ENCODE measurements around the gene CADM4. TPM values are rescaled to one million over a fixed set of nuclear protein-coding genes. Genes with fewer than 3 reads are reported as not detected.

Gene CADM4
- total RNA-seq, 2 donors from 2014 or later, result 0.22 to 0.61 TPM

DNA sequence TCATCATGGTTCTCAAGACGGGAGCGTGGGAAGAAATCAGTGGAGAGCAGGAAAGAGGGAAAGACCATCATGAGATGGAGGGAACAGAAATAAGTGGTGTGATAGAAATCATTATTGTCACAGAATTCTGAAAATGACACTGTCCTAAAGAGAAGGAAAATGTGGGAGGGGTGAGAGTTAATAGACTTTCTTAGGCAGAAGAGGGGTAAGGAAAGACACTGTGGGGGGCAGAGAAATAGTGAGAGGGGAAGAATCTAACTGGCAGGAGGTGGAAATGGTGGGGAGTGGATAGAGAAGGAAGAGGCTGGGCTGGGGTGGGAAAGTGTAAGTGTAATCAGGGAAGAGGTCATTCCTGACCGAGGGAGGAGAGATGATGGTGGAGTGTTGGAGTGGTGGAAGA, 60.9 kb downstream of the CADM4 start:
- no peaks in the 10 kb centered on the region for H3K27me3 Mint-ChIP-seq
- no peaks in the 10 kb centered on the region for H3K9me3 Mint-ChIP-seq
- peak overlapping the region; percentile 74 for H3K4me3 Mint-ChIP-seq
- peaks cover 5% of the 10 kb centered on the region for H3K36me3 Mint-ChIP-seq (ENCODE audit: low read depth)
- no peak for ATAC-seq (replicated peaks)
- no peak overlapping the region for H3K27ac Mint-ChIP-seq
- H3K4me1 Mint-ChIP-seq, result peaks cover 5% of the 10 kb centered on the region

GRCh38 chr19:43575955-43576878, 63.4 kb downstream of the CADM4 start:
- peaks cover 6% of the 10 kb centered on the region for H3K4me1 Mint-ChIP-seq
- H3K27me3 Mint-ChIP-seq, result no peaks in the 10 kb centered on the region
- peak overlapping the region; percentile 99 for H3K27ac Mint-ChIP-seq
- no peaks in the 10 kb centered on the region for H3K9me3 Mint-ChIP-seq
- H3K36me3 Mint-ChIP-seq (ENCODE audit: low read depth), result peaks cover 5% of the 10 kb centered on the region
- peak overlapping the region; percentile 99 for H3K4me3 Mint-ChIP-seq
- ATAC-seq (replicated peaks), result peak; percentile 1

DNA sequence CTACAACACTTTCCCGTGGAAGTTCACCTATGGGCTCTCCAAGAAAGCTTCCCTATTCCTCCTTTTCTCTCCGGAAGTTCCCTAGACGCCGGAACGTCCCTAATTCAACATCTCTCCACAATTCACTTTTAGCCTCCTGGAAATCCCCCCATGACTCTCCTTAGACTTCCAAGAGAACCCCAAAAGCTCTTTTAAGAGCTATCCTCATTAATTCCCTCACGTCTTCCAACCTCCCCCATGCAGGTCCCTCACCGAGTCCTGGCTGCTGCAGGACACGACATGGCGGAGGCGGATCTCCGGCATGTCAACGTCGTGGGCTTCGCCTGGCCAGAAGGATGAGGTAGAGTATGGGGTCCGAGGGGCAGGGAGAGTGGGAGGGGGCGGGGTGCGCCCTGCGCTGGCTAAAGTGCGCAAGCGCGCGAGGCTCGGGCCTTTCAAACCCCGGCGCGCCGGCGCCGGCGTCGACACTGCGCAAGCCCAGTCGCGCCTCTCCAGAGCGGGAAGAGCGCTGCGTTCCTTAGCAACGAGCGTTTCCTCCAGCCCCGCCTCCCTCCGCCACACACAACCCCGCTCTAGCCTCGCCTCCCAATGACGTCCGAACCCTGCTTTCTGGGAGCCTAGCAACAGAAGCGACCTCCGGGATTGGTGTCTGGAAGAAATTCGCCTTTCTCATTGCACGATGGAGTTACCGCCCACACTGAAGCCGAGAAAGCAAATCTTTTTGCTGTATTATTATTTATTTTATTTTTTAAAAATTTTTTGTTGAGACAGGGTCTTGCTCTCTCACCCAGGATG, 64.3 kb downstream of the CADM4 start, which contains the start of the genes PINLYP and XRCC1:
TSS of gene PINLYP (plus strand) at position 646 of the 795 bp plus-strand sequence. CDS start 1,391 bp downstream, outside the sequence.
TSS of gene XRCC1 (minus strand) at position 372 of the 795 bp plus-strand sequence. CDS start at position 303, 69 bp downstream.
- Mint-ChIP-seq H3K27ac (peak within 1 kb of the TSS; percentile 99), H3K4me1 (peaks cover 11% of the 10 kb centered on the region), H3K9me3 (no peaks in the 10 kb centered on the region), H3K36me3 (ENCODE audit: low read depth) (peaks cover 5% of the 10 kb centered on the region), H3K4me3 (peak within 1 kb of the TSS; percentile 99), H3K27me3 (no peaks in the 10 kb centered on the region)
- ATAC-seq (replicated peaks), result peak; percentile 100

DNA sequence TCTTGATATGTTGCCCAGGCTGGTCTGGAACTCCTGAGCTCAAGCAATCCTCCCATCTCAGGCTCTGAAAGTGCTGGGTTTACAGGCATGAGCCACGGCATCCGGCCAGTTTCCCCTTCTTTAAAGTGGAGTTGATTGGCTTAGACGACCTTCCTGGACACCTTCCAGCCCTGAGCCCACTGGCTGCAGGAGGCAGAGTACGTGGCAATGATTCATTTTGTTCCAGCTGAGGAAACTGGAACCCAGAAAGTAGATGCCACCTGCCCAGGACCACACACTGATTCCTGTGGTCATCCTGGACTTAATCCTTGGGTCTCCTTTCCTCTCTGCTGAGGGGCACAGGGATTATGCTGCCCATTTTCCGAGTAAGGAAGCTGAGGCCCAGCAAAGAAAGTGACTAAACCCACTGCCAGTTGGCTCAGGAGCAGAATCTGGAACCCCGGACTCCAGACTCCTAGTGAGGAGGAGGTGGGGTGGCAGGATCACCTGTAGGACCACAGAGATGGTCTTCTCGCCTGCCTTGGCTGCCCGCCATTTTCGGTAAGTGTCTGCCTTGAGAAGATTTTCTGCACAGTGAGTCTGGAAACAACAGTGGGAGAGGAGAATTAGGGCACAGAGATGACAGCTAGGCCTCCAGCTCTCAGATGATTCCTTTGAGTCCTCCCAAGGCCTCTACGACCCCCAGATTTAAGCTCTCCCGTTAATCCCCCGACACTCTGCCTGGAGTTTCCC, 65.1 kb downstream of the CADM4 start:
- H3K4me1 Mint-ChIP-seq, result peaks cover 11% of the 10 kb centered on the region
- H3K27me3 Mint-ChIP-seq, result no peaks in the 10 kb centered on the region
- H3K36me3 Mint-ChIP-seq (ENCODE audit: low read depth), result peaks cover 5% of the 10 kb centered on the region
- no peaks in the 10 kb centered on the region for H3K9me3 Mint-ChIP-seq
- peak overlapping the region; percentile 99 for H3K27ac Mint-ChIP-seq
- peak overlapping the region; percentile 99 for H3K4me3 Mint-ChIP-seq
- no peak for ATAC-seq (replicated peaks)

Other genes starting within 250 kb of the CADM4 start
- gene TEX101, start 225.0 kb downstream of the CADM4 start, total RNA-seq, result not detected
- gene LYPD3, start 174.2 kb downstream of the CADM4 start, total RNA-seq, result 1 to 10 TPM; 1.0 to 3.0 TPM
- 10 to 100 TPM; 16.7 to 25.5 TPM for gene PHLDB3, start 135.1 kb downstream of the CADM4 start, total RNA-seq
- 10 to 100 TPM; 71.1 to 74.0 TPM for gene ETHE1, start 112.6 kb downstream of the CADM4 start, total RNA-seq
- gene ZNF575, start 106.7 kb downstream of the CADM4 start, total RNA-seq, result 1 to 10 TPM in 1 of 2 donors, under 1 TPM in 1; 0.86 to 1.7 TPM
- 10 to 100 TPM; 33.8 to 34.9 TPM for gene XRCC1, start 64.3 kb downstream of the CADM4 start, total RNA-seq
- 1 to 10 TPM; 4.6 to 6.2 TPM for gene PINLYP, start 64.0 kb downstream of the CADM4 start, total RNA-seq
- gene IRGQ, start 43.7 kb downstream of the CADM4 start, total RNA-seq, result 10 to 100 TPM; 18.3 to 22.1 TPM
- 10 to 100 TPM; 17.8 to 23.3 TPM for gene ZNF576, start 43.3 kb downstream of the CADM4 start, total RNA-seq
- 1 to 10 TPM in 1 of 2 donors, under 1 TPM in 1; 0.74 to 1.4 TPM for gene SRRM5, start 27.8 kb downstream of the CADM4 start, total RNA-seq
- 10 to 100 TPM; 12.9 to 27.6 TPM for gene ZNF428, start 20.2 kb downstream of the CADM4 start, total RNA-seq
- 10 to 100 TPM; 11.2 to 52.5 TPM for gene PLAUR, start 30.3 kb upstream of the CADM4 start, total RNA-seq
- gene IRGC, start 76.2 kb upstream of the CADM4 start, total RNA-seq, result not detected
- 100 to 1,000 TPM in 1 of 2 donors, 10 to 100 TPM in 1; 70.4 to 109 TPM for gene SMG9, start 115.1 kb upstream of the CADM4 start, total RNA-seq
- 100 to 1,000 TPM; 116 to 385 TPM for gene KCNN4, start 141.1 kb upstream of the CADM4 start, total RNA-seq
- gene LYPD5, start 162.6 kb upstream of the CADM4 start, total RNA-seq, result 1 to 10 TPM in 1 of 2 donors, under 1 TPM in 1; 0.73 to 6.6 TPM
- gene ZNF283, start 187.5 kb upstream of the CADM4 start, total RNA-seq, result 10 to 100 TPM in 1 of 2 donors, 1 to 10 TPM in 1; 7.7 to 12.3 TPM
- gene ZNF404, start 244.1 kb upstream of the CADM4 start, total RNA-seq, result 1 to 10 TPM; 1.5 to 2.1 TPM

Measured in activated T-helper 17 cell treated with anti-CD3 and anti-CD28 coated beads, Interleukin-2, amount 50 U/mL, for 72 hours (primary cell).